ENCODE results near the gene MTERF4. TPM values are rescaled to one million over a fixed set of nuclear protein-coding genes. Genes with fewer than 3 reads are reported as not detected.
A peak's percentile ranks its signal among the peaks of the same experiment; 100 is the strongest.

Gene MTERF4
- total RNA-seq, 1 donor from 2014 or later = 42.2 TPM

DNA sequence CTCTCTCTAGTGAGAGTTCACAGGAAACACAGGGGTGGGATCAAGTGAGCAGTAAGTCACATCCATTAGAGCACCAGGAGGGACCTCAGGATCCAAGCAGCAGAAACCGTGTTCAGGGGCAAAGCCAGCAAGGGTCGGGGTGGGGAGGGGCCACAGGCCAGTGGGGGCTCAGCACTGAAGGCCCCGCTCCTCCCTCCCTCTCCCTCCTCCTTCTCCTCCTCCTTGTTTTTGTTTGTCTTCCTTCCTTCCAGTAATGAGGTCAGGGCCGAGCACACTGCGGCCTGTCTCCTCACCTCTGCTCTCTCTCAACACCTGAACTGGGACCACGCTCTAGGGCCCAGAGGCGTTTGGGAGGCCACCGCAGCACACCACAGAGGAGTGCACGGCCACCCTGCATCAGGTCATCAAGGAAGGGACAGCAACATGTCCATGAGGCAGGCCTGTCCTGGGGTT, 20.9 kb downstream of the MTERF4 start:
- H3K4me2 ChIP-seq = no peak overlapping the region
- H3K27ac Mint-ChIP-seq = no peak overlapping the region
- H3K4me1 Mint-ChIP-seq = no peaks in the 10 kb centered on the region
- DNase-seq (ENCODE audit: low spot score) = no peak
- no peaks in the 10 kb centered on the region for H3K9me3 ChIP-seq (ENCODE audit: low read depth)
- H3K4me3 Mint-ChIP-seq = no peak overlapping the region
- H3K36me3 ChIP-seq = no peaks in the 10 kb centered on the region
- H3K9ac ChIP-seq = no peak overlapping the region
- no peak overlapping the region for H2AFZ ChIP-seq (replicated peaks)
- H3K36me3 Mint-ChIP-seq = peaks cover 11% of the 10 kb centered on the region
- H3F3A ChIP-seq (ENCODE audit: low read depth) = no peaks in the 10 kb centered on the region
- no peaks in the 10 kb centered on the region for H3K27me3 ChIP-seq
- H3K4me1 ChIP-seq = peaks cover 4% of the 10 kb centered on the region
- no peak overlapping the region for H3K27ac ChIP-seq
- peaks cover 8% of the 10 kb centered on the region for H3K9me3 Mint-ChIP-seq
- TF ChIP-seq EZH2 (IDR thresholded peaks at IDR 0.05) = no peak
- TF ChIP-seq EZH2phosphoT487 (IDR thresholded peaks at IDR 0.05) = no peak
- TF ChIP-seq, protein P1, sequence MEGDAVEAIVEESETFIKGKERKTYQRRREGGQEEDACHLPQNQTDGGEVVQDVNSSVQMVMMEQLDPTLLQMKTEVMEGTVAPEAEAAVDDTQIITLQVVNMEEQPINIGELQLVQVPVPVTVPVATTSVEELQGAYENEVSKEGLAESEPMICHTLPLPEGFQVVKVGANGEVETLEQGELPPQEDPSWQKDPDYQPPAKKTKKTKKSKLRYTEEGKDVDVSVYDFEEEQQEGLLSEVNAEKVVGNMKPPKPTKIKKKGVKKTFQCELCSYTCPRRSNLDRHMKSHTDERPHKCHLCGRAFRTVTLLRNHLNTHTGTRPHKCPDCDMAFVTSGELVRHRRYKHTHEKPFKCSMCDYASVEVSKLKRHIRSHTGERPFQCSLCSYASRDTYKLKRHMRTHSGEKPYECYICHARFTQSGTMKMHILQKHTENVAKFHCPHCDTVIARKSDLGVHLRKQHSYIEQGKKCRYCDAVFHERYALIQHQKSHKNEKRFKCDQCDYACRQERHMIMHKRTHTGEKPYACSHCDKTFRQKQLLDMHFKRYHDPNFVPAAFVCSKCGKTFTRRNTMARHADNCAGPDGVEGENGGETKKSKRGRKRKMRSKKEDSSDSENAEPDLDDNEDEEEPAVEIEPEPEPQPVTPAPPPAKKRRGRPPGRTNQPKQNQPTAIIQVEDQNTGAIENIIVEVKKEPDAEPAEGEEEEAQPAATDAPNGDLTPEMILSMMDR (IDR thresholded peaks at IDR 0.05) = no peak
- no peaks in the 10 kb centered on the region for H4K20me1 ChIP-seq (ENCODE audit: low read depth)
- no peak overlapping the region for H3K4me3 ChIP-seq
- no peaks in the 10 kb centered on the region for H3K79me2 ChIP-seq (ENCODE audit: low read depth)
- no peaks in the 10 kb centered on the region for H3K27me3 Mint-ChIP-seq (ENCODE audit: insufficient read depth, low read depth)

DNA sequence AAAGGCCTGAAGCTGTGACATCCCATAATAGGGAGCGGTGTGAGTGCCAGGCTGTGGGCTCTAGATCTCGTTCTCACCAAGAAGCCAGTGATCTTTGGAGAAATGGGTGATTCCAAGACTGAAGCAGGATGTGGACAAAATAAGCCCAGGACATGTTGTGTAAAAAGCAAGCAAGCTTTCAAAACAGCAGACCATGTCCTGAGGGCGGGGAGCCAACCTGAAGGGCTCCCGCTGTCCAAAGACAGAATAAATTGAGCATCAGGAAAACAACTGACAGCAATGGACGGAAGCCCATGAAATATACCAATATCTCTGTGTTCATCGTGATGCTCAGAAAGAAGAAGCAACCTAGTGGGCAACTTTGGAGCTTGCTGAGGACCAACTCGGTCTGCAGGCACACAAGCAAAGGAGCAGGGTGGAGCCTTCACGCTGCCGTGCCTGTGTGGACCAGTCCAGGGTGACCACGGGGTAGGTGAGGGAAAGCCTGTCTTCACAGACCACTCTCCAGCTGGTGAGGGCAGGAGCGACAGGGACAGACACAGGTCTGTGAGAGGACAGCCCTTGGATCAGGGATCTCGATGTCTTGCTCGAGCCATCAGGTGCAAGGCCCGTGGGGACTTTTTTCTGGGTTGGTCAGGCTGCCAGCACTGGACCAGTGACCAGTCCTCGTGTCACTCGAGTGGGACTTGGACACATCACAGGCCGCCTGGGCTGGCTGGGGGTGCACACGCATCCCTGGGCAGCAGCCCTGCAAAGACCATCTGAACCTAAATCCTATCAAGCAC, 21.5 kb downstream of the MTERF4 start:
- no peaks in the 10 kb centered on the region for H3K36me3 ChIP-seq
- H3K9me3 ChIP-seq (ENCODE audit: low read depth) = no peaks in the 10 kb centered on the region
- Mint-ChIP-seq H3K4me3 (no peak overlapping the region), H3K27me3 (ENCODE audit: insufficient read depth, low read depth) (no peaks in the 10 kb centered on the region), H3K4me1 (no peaks in the 10 kb centered on the region), H3K9me3 (peaks cover 5% of the 10 kb centered on the region), H3K36me3 (peaks cover 8% of the 10 kb centered on the region), H3K27ac (no peak overlapping the region)
- no peaks in the 10 kb centered on the region for H4K20me1 ChIP-seq (ENCODE audit: low read depth)
- no peaks in the 10 kb centered on the region for H3F3A ChIP-seq (ENCODE audit: low read depth)
- no peak overlapping the region for H3K4me3 ChIP-seq
- H3K4me1 ChIP-seq = peaks cover 4% of the 10 kb centered on the region
- no peak overlapping the region for H2AFZ ChIP-seq (replicated peaks)
- H3K79me2 ChIP-seq (ENCODE audit: low read depth) = no peaks in the 10 kb centered on the region
- no peak overlapping the region for H3K9ac ChIP-seq
- no peak for DNase-seq (ENCODE audit: low spot score)
- H3K27me3 ChIP-seq = no peaks in the 10 kb centered on the region
- no peak overlapping the region for H3K4me2 ChIP-seq
- no peak for TF ChIP-seq EZH2 (IDR thresholded peaks at IDR 0.05)
- TF ChIP-seq, protein P1 (IDR thresholded peaks at IDR 0.05) = no peak
- no peak for TF ChIP-seq EZH2phosphoT487 (IDR thresholded peaks at IDR 0.05)
- no peak overlapping the region for H3K27ac ChIP-seq

DNA sequence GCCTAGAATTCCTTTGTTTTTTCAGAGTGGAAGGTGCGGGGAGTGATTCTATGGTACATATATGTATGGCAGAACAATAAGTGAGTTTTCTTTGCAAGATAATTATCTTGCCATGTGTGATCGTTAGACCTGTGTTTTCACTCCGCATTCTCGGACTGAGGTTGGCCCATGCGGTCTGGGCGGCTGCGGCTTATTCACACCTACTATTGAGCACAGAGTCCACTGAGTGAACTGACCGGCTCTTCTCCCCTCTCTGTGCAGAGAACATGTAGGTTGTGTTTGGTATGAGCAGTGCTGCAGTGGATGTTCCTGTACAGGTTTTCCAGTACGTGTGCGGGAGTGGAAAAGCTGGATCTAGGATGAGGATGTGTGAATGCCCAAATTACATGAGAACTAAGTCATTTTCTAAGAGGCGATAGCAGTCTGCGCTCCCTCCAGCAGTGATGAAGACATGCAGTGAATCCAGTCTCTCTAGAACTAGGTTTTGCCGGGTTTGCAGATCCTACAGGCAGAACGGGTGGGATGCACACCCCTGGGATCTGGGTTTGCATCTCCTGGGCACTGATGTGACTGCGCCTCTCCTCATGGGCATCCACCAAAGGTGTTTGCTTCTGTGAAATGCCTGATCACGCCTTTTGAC, 27.1 kb downstream of the MTERF4 start:
- H3K4me1 Mint-ChIP-seq = peaks cover 5% of the 10 kb centered on the region
- no peaks in the 10 kb centered on the region for H3K27me3 ChIP-seq
- no peaks in the 10 kb centered on the region for H4K20me1 ChIP-seq (ENCODE audit: low read depth)
- H3K27ac Mint-ChIP-seq = peak overlapping the region; percentile 48
- peaks cover 2% of the 10 kb centered on the region for H3K36me3 Mint-ChIP-seq
- no peak overlapping the region for H3K4me3 Mint-ChIP-seq
- no peak for DNase-seq (ENCODE audit: low spot score)
- H3K4me1 ChIP-seq = no peaks in the 10 kb centered on the region
- TF ChIP-seq, protein P1 (IDR thresholded peaks at IDR 0.05) = no peak
- TF ChIP-seq EZH2phosphoT487 (IDR thresholded peaks at IDR 0.05) = no peak
- TF ChIP-seq EZH2 (IDR thresholded peaks at IDR 0.05) = no peak
- no peaks in the 10 kb centered on the region for H3F3A ChIP-seq (ENCODE audit: low read depth)
- H3K4me2 ChIP-seq = no peak overlapping the region
- no peak overlapping the region for H2AFZ ChIP-seq (replicated peaks)
- no peaks in the 10 kb centered on the region for H3K9me3 ChIP-seq (ENCODE audit: low read depth)
- no peak overlapping the region for H3K27ac ChIP-seq
- peaks cover 5% of the 10 kb centered on the region for H3K27me3 Mint-ChIP-seq (ENCODE audit: insufficient read depth, low read depth)
- H3K9me3 Mint-ChIP-seq = no peaks in the 10 kb centered on the region
- no peaks in the 10 kb centered on the region for H3K79me2 ChIP-seq (ENCODE audit: low read depth)
- no peaks in the 10 kb centered on the region for H3K36me3 ChIP-seq
- no peak overlapping the region for H3K9ac ChIP-seq
- H3K4me3 ChIP-seq = no peak overlapping the region

All from neural progenitor cell (in vitro differentiated cells).